ENCODE data around the gene CFAP97D1.

DNA sequence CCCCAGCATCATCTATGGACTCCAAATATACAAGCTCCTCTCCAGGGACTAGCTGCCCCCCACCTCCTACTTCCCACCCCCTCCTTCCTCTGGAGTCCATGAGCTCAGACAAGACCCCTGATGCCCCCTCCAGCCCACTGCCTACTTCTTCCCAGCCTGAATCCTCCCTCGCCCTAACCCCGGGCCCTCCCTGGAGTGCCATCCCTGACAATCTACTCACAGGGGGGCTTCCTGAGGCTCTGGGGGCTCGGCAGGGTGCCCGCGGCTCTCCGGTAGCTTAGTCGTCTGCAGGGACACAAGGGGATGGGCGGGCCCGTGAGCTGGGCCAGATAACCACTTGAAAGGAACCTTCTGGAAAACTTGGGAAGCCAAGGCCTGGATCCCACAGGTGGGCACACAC lies 37.6 kb downstream of the CFAP97D1 start:
- TF ChIP-seq, protein P1, sequence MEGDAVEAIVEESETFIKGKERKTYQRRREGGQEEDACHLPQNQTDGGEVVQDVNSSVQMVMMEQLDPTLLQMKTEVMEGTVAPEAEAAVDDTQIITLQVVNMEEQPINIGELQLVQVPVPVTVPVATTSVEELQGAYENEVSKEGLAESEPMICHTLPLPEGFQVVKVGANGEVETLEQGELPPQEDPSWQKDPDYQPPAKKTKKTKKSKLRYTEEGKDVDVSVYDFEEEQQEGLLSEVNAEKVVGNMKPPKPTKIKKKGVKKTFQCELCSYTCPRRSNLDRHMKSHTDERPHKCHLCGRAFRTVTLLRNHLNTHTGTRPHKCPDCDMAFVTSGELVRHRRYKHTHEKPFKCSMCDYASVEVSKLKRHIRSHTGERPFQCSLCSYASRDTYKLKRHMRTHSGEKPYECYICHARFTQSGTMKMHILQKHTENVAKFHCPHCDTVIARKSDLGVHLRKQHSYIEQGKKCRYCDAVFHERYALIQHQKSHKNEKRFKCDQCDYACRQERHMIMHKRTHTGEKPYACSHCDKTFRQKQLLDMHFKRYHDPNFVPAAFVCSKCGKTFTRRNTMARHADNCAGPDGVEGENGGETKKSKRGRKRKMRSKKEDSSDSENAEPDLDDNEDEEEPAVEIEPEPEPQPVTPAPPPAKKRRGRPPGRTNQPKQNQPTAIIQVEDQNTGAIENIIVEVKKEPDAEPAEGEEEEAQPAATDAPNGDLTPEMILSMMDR (IDR thresholded peaks at IDR 0.05), result no peak
- no peak for TF ChIP-seq POLR2A (IDR thresholded peaks at IDR 0.05)
